NCI-H1092 (cell line): ENCODE data around the gene SPPL2B.
"Not testable (repeated sequence)": the region's sequence is repeated elsewhere in the genome, so short reads cannot be mapped to it uniquely, and the experiment has no call there.

Experiments used
- DNase-seq: peaks from one replicate; lab custom pipeline; 2025; lab: John Stamatoyannopoulos, UW

SPPL2B gene

DNA sequence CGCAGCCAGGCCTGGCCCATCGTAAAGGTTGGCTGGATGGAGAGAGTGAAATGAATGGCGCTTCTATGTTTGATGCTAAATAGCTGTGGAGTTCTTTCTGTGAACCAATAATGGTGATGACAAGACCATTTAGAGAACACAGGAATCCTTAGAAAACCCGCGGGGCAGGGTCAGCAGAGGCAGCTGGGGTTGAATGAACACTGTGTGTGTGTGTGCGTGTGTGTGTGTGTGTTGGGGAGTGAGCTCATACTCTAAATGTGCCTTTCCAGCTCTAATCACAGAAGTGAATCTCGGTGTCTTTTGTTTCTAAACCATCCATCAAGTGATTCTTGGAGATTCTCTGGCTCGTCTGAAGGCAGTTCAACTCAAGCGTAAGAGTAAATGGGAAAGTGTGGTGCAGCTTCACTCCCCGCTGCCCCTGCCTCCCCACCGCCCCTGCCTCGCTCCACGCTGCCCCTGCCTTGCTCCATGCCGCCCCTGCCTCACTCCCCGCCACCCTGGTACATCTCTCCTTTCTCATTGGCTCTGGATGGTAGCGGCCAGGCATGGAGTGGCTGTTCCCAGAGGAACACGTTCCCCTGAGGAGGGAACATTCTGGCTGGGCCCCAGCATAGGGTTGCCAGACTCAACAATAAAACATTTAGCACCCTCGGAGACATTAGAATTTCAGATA is 52.8 kb downstream of the SPPL2B start:
- no peak for DNase-seq

DNA sequence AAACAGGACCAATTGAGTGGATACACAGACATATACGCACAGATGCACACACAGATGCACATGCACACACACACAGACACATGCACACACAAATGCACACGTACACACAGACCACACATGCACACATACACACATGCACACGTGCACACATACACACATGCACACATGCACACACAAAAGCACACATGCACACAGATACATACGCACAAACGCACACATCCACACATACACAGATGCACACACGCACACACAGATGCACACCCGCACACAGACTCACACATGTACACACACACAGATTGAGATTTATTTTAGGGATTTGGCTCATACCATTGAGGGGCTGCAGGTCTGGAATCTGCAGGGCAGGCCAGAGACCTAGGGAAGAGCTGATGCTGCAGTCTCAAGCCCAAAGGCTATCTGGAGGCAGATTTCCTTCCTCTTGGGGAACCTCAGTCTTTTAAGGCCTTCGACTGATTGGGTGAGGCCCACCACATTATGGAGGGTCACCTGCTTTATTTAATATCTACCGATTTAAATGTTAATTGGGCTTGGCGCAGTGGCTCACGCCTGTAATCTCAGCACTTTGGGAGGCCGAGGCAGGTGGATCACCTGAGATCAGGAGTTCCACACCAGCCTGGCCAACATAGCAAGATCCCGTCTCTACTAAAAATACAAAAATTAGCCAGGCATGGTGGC is 54.2 kb downstream of the SPPL2B start:
- no peak for DNase-seq

GRCh38 chr19:2385053-2385721 is 56.7 kb downstream of the SPPL2B start:
- peak; percentile 36 for DNase-seq

DNA sequence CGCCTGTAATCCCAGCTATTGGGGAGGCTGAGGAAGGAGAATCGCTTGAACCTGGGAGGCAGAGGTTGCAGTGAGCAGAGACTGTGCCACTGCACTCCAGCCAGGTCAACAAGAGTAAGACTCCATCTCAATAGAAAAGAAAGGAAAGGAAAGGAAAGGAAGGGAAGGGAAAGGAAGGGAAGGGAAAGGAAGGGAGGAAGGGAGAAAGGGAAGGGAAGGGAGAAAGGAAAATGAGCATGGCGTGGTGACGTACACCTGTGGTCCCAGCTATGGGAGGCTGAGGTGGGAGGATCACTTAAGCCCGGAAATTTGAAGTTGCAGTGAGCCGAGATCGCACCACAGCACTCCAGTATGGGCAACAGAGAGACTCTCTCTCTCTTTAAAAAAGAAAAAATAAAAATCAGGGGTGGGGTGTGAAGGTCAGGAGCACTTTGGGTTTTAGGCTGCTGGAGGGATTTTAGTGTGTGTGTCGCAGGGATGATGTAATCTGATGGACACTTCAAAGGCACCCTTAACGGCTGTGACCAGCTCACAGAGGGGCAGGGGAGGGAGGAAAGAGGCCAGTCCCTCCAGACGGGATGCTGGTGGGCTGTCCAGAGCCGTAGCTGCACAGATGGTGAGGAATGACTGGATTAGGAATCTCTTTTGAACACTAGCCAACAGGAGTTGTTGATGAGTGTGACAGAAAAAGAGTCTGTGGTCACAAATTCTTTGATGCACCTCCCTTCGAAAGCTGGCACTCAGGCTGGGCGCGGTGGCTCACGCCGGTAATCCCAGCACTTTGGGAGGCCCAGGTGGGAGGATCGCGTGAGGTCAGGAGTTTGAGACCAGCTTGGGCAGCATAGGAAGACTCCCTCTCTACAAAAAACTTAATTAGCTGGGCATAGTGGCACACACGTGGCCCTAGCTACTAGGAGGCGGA is 59.1 kb downstream of the SPPL2B start:
- DNase-seq: no peak

GRCh38 chr19:2389594-2389993 is 61.1 kb downstream of the SPPL2B start:
- no peak for DNase-seq

DNA sequence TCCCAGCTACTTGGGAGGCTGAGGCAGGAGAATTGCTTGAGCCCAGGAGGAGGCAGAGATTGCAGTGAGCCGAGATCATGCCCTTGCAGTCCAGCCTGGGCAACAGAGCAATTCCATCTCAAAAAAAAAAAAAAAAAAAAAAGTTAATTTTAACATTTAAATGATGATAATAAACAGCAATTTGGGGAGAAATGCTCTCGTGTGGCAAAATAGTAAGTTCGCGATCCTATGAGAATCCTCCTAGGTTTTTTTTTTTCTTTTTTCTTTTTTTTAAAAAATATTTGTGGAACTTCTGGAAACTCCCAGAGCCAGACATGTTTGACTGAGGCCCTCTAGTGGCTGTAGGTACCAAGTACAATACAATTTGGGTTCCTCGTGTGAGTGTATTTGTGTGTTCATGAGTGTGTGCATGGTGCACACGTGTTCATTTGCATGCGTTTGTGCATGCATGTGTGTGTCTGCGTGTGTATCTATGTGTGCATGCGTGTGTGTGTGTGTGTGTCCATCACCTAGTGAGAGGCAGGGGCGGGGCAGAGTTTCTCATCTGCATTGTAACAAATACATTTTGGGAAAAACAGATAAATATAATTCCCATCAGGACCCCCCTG is 62.7 kb downstream of the SPPL2B start:
- DNase-seq: peak; percentile 34

DNA sequence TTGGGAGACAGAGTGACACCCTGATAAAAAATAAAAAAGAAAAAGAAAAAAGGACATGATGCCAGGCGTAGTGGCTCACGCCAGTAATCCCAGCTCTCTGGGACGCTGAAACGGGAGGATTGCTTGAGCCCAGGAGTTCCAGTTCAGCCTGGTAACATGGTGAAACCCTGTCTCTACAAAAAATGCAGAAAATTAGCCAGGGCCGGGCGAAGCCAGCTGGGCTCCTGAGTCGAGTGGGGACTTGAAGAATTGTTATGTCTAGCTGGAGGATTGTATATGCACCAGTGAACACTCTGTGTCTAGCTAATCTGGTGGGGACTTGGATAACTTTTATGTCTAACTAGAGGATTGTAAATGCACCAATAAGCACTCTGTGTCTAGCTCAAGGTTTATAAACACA is 63.9 kb downstream of the SPPL2B start:
- DNase-seq: no peak

DNA sequence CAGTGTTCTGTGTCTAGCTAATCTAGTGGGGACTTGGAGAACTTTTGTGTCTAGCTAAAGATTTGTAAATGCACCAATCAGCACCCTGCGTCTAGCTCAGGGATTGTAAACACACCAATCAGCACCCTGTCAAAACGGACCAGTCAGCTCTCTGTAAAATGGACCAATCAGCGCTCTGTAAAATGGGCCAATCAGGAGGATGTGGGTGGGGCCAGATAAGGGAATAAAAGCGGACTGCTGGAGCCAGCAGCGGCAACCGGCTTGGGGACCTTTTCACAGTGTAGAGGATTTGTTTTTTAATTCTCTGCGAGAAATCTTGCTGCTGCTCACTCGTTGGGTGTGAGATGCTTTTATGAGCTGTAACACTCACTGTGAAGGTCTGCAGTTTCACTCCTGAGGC is 64.4 kb downstream of the SPPL2B start:
- DNase-seq: not testable (repeated sequence)

DNA sequence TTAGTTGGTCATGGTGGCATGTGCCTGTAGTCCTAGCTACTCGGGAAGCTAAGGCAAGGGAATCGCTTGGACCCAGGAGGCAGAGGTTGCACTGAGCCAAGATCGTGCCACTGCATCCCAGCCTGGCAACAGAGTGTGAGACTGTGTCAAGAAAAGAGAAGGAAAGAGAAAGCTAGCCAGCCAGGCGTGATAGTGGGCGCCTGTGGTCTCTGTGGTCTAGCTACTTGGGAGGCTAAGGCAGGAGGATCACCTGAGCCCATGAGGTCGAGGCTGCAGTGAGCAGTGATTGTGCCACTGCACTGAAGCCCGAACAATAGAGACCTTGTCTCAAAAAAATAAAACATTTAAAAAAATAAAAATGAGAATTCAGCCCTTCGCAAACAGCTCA is 65.6 kb downstream of the SPPL2B start:
- no peak for DNase-seq

DNA sequence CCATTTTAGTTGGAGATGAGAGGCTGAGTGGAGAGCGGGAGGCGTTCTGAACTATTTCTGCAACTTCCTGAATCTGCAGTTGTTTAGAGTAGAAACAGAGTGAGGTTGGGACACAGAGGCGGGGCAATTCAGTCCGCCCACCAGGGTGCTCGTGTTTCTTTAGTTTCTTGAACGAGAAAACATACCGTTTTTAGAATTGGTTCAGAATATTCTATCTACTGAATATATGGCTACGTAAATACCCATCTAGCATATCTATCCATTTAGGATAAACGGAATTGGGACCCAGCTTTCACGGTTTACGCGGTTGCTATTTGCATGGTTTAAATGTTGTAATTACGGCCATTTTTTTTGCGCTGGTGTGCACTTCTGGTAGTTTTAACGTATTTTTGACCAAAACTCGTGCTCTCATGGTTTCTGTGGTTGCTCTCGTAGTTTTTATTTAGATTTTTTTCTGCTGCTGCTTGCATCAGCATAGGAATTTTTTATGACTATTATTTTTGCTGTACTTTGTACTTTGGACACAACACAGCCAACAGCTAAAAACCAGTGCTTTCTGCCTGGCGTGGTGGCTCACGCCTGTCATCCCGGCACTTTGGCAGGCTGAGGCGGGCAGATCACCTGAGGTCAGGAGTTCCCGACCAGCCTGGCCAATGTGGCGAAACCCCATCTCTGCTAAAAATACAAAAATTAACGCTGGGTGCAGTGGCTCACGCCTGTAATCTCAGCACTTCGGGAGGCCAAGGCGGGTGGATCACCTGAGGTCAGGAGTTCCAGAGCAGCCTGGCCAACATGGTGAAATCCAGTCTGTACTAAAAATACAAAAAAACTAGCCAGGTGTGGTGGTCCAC is 66.2 kb downstream of the SPPL2B start:
- no peak for DNase-seq

DNA sequence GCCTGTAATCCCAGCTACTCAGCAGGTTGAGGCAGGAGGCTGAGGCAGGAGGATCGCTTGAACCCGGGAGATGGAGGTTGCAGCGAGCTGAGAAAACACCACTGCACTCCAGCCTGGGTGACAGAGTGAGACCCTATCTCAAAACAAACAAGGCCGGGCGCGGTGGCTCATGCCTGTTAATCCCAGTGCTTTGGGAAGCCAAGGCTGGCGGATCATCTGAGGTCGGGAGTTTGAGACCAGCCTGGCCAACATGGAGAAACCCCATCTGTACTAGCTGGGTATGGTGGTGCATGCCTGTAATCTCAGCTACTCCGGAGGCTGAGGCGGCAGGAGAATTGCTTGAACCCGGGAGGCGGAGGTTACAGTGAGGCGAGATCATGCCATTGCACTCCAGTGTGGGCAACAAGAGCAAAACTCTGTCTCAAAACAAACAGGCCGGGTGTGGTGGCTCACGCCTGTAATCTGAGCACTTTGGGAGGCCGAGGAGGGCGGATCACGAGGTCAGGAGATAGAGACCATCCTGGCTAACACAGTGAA is 66.9 kb downstream of the SPPL2B start:
- DNase-seq: not testable (repeated sequence)

DNA sequence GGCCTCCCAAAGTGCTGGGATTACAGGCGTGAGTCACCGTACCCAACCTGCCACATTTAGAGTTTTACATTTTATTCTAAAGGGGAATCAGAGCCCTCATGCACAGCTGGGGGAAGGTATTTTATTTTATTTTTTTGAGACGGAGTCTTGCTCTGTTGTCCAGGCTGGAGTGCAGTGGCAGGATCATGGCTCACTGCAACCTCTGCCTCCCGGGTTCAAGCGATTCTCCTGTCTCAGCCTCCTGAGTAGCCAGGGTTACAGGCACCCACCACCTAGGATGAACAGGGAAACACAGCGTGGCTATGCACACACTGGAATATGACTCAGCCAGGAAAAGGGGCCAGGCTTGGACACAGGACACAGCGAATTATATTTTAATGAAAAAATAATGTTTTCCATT is 68.7 kb downstream of the SPPL2B start:
- DNase-seq: not testable (repeated sequence)

GRCh38 chr19:2398735-2399305 is 70.3 kb downstream of the SPPL2B start:
- no peak for DNase-seq

DNA sequence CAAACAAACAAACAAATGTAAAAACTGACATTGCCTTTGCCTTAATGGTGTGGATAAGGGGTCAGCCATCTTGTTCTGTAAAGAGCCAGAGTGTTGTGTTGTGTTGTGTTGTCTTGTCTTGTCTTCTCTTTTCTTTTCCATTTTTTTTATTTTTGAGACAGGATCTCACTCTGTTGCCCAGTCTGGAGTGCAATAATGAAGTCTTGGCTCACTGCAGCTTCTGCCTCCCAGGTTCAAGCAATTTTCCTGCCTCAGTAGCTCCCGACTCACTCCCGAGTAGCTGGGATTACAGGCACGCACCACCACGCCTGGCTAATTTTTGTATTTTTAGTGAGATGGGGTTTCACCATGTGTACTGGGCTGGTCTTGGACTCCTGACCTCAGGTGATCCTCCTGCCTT is 71.1 kb downstream of the SPPL2B start:
- DNase-seq: no peak
